Right lobe of liver (tissue), 6 donors: Measurements from ENCODE around the gene ZNF445. TPM values are rescaled to one million over a fixed set of nuclear protein-coding genes. Genes with fewer than 3 reads are reported as not detected.

Experiments used
- ATAC-seq, 4 donors: fragments of 200-7000 bp; cut with Tn5 transposase; one replicate each; pipeline ENCODE4 v1.9.1; 2020; ENCODE audit warnings: mild to moderate bottlenecking in 4 of 4, moderate library complexity in 4 of 4
- DNase-seq, 3 donors: peaks; one replicate each; pipeline ENCODE4 v3.0.0-alpha.2; 2020
- H3K27ac ChIP-seq, 3 donors: fragments of 200-600 bp; one replicate each; pipeline ENCODE4 v1.8.0; 2022
- H3K27me3 ChIP-seq, 2 donors: fragments of 200-600 bp; one replicate each; pipeline ENCODE4 v1.8.0; 2022
- H3K36me3 ChIP-seq, 4 donors: fragments of 200-600 bp; sonication (generic) in 1 of 4; one replicate each; pipeline versions ENCODE4 v1.5.1 to v1.8.0; 2017 to 2022; ENCODE audit warnings: control low read depth in 1 of 4
- H3K4me1 ChIP-seq, 4 donors: fragments of 200-600 bp; sonication (generic) in 1 of 4; one replicate each; pipeline versions ENCODE4 v1.5.1 to v1.8.0; 2017 to 2022; ENCODE audit warnings: control low read depth in 1 of 4
- H3K4me3 ChIP-seq, 3 donors: fragments of 200-600 bp; one replicate each; pipeline ENCODE4 v1.8.0; 2022
- H3K9me3 ChIP-seq, 4 donors: fragments of 200-600 bp; sonication (generic) in 1 of 4; one replicate each; pipeline versions ENCODE4 v1.5.1 to v1.8.0; 2017 to 2022; ENCODE audit warnings: control low read depth in 1 of 4
- CTCF ChIP-seq, 4 donors: fragments of 200-600 bp in 3 of 4; fragments of 450-650 bp in 1 of 4; IDR thresholded peaks; one replicate each; pipeline versions ENCODE4 v1.5.1 to v1.8.0; 2016 to 2022; ENCODE audit warnings: antibody characterized with exemption in 4 of 4, mild to moderate bottlenecking in 2 of 4
- POLR2A ChIP-seq: fragments of 450-650 bp; IDR thresholded peaks from one replicate; pipeline ENCODE4 v1.6.1; 2017; ENCODE audit warnings: antibody characterized with exemption, mild to moderate bottlenecking
- WGBS: methylation state at CpG from one replicate; pipeline ENCODE4 v1.1.6; 2018; ENCODE audit warnings: low coverage, low lambda C conversion rate; ENCODE audit not compliant: insufficient coverage; ENCODE audit errors: missing lambda C conversion rate; 5-methylcytosine and 5-hydroxymethylcytosine counted together
- intact Hi-C, 2 donors: fragments of 100-400 bp; cut with DNase I; formaldehyde crosslinking; loops; one replicate each; pipeline versions ENCODE4 v1.11.2 to v1.14.1; 2022
- total RNA-seq, 6 experiments: library from RNA; depleted of rRNA in 2 of 6; stranded (reverse); fragments of >200 nt in 2 of 6; fragmentation: NEBNext Ultra II Directional in 3 of 6; extraction: Animal tissue kit (Norgen Biotek cat#: 25700) in 3 of 6; gene quantifications; one replicate each; pipeline versions ENCODE4 v1.1.0 to v1.2.4, GENCODE V29; 2016 to 2023
- donor health status: DM: no; HTN: yes; CAD: no.
- donor health status: DM: no; HTN: no; CAD: no.
- donor health status: DM: no; HTN: no; CAD: no.
- donor health status: DM: no; HTN: yes; CAD: no.
- donor health status: DM: no; HTN: yes; CAD: no.

ZNF445 gene
- total RNA-seq, 6 experiments from 2014 or later: 3.2 to 10.1 (median 8.9) TPM

GRCh38 chr3:44428910-44429309, 48.6 kb downstream of the ZNF445 start:
- Histone ChIP-seq H3K36me3 (no peaks in the 10 kb centered on the region), H3K9me3 (no peaks in the 10 kb centered on the region), H3K27ac (no peak overlapping the region), H3K4me1 (peaks cover 0 to 4% (median 0%) of the 10 kb centered on the region in 4 donors), H3K4me3 (no peak overlapping the region), H3K27me3 (no peaks in the 10 kb centered on the region)
- no CpG with 5 or more reads among the region's 7 CpGs for WGBS
- ATAC-seq (no peak), DNase-seq (no peak)
- TF ChIP-seq POLR2A (no peak), CTCF (IDR thresholded peaks at IDR 0.05) (no peak)
- intact Hi-C loops: no loop called here

- H3K36me3 ChIP-seq: no peaks in the 10 kb centered on the region
- H3K27ac ChIP-seq: no peak overlapping the region
- DNase-seq (peak in 1 of 3 donors; percentile 46), ATAC-seq (peak; percentile 17 to 63 (median 44))
- H3K27me3 ChIP-seq: no peaks in the 10 kb centered on the region
- WGBS: 75% methylated on average over 2 of the region's 3 CpGs
- intact Hi-C loops: no loop called here
- H3K4me3 ChIP-seq: no peak overlapping the region
- H3K9me3 ChIP-seq: no peaks in the 10 kb centered on the region
- peaks cover 0 to 4% (median 0%) of the 10 kb centered on the region in 4 donors for H3K4me1 ChIP-seq
- TF ChIP-seq POLR2A (no peak), CTCF (IDR thresholded peaks at IDR 0.05) (no peak)
Measured at GRCh38 chr3:44427683-44428082, 49.8 kb downstream of the ZNF445 start.

GRCh38 chr3:44424758-44425157, 52.7 kb downstream of the ZNF445 start:
- H3K9me3 ChIP-seq: no peaks in the 10 kb centered on the region
- intact Hi-C loops: no loop called here
- H3K4me1 ChIP-seq: peaks cover 0 to 4% (median 0%) of the 10 kb centered on the region in 4 donors
- WGBS: 53% methylated on average over 2 of the region's 3 CpGs
- H3K36me3 ChIP-seq: no peaks in the 10 kb centered on the region
- TF ChIP-seq CTCF (IDR thresholded peaks at IDR 0.05) (no peak), POLR2A (no peak)
- H3K27ac ChIP-seq: no peak overlapping the region
- H3K27me3 ChIP-seq: no peaks in the 10 kb centered on the region
- DNase-seq (peak in 1 of 3 donors; percentile 31), ATAC-seq (no peak)
- no peak overlapping the region for H3K4me3 ChIP-seq

- H3K4me1 ChIP-seq: peaks cover 0 to 4% (median 0%) of the 10 kb centered on the region in 4 donors
- no peaks in the 10 kb centered on the region for H3K36me3 ChIP-seq
- ATAC-seq: no peak
- H3K9me3 ChIP-seq: no peaks in the 10 kb centered on the region
- no peak for TF ChIP-seq POLR2A
- TF ChIP-seq CTCF (IDR thresholded peaks at IDR 0.05): no peak
- H3K27ac ChIP-seq: no peak overlapping the region
- WGBS: 80% methylated on average over 2 of the region's 6 CpGs
- intact Hi-C loops: no loop called here
- no peak overlapping the region for H3K4me3 ChIP-seq
- H3K27me3 ChIP-seq: no peaks in the 10 kb centered on the region
- DNase-seq: peak in 1 of 3 donors; percentile 24
Measured at GRCh38 chr3:44421280-44421679, 56.2 kb downstream of the ZNF445 start.

- Histone ChIP-seq H3K27me3 (no peaks in the 10 kb centered on the region), H3K36me3 (no peaks in the 10 kb centered on the region), H3K4me3 (no peak overlapping the region), H3K9me3 (no peaks in the 10 kb centered on the region), H3K27ac (no peak overlapping the region), H3K4me1 (peaks cover 0 to 4% (median 0%) of the 10 kb centered on the region in 4 donors)
- ATAC-seq (no peak), DNase-seq (no peak)
- TF ChIP-seq POLR2A (no peak), CTCF (IDR thresholded peaks at IDR 0.05) (no peak)
- 100% methylated on average over 1 of the region's 1 CpG for WGBS
- intact Hi-C loops: no loop called here
Measured at GRCh38 chr3:44420676-44421075, 56.8 kb downstream of the ZNF445 start.
